Measurements from ENCODE around the gene AHSP.
"Not testable (repeated sequence)": the region's sequence is repeated elsewhere in the genome, so short reads cannot be mapped to it uniquely, and the experiment has no call there.

Gene AHSP

GRCh38 chr16:31532120-31532519 lies 4.4 kb downstream of the AHSP start:
- no peak for DNase-seq

GRCh38 chr16:31532896-31533295 lies 5.2 kb downstream of the AHSP start:
- DNase-seq, result no peak

GRCh38 chr16:31535737-31536136 lies 8.0 kb downstream of the AHSP start:
- DNase-seq, result no peak

GRCh38 chr16:31536804-31537361 lies 9.2 kb downstream of the AHSP start:
- no peak for DNase-seq

GRCh38 chr16:31537362-31538242 lies 9.9 kb downstream of the AHSP start:
- DNase-seq, result peak; percentile 44

- not testable (repeated sequence) for DNase-seq
Measured at GRCh38 chr16:31538243-31538598, 10.5 kb downstream of the AHSP start.

DNA sequence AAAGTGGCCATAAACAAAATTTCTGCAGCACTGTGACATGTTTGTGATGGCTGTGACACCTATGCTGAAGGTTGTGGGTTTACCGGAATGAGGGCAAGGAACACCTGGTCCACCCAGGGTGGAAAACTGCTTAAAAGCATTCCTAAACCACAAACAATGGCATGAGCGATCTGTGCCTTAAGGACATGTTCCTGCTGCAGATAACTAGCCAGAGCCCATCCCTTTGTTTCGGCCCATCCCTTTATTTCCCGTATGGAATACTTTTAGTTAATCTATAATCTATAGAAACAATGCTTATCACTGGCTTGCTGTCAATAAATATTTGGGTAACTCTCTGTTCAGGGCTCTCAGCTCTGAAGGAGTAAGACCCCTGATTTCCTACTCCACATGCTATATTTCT lies 12.1 kb downstream of the AHSP start:
- not testable (repeated sequence) for DNase-seq

DNA sequence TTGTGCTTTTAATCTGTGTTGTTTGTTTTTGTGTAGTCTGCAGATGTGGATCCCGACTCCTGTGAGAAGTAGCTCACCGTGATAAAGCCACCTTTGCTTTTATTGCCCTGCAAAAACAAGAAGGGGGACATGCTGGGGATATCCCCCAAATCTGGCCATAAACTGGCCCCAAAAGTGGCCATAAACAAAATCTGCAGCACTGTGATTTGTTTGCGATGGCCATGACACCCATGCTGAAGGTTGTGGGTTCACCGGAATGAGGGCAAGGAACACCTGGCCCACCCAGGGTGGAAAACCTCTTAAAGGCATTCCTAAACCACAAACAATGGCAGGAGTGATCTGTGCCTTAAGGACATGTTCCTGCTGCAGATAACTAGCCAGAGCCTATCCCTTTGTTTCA lies 15.1 kb downstream of the AHSP start:
- no peak for DNase-seq

DNA sequence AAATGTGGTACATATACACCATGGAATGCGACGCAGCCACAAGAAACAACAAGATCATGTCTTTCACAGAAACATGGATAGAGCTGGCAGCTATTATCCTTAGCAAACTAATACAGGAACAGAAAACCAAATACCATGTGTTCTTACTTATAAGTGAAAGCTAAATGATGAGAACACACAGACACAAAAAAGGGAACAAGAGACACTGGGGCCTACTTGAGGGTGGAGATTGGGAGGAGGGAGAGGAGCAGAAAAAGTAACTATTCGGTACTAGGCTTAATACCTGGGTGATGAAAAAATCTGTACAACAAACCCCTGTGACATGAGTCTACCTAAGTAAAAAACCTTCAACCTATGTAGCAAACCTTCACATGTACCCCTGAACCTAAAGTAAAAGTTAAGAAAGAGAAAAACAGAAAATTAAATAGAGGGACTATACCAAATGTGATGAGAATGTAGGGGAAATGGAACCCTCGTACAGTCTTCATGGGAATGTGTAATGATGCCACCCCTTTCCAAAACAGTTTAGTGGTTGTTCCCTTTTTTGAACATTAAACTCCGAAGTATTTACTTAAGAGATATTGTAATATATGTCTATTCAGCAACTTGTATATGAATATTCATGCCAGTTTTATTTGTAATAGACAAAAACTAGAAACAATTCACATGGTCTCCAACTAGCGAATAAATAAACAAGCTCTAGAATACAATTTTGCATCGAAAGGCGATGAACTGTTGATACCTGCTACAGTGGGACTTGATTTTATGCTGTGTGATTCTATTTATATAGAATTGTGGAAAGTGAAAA lies 33.9 kb downstream of the AHSP start:
- DNase-seq, result no peak

- DNase-seq, result peak; percentile 41
Measured at GRCh38 chr16:31568577-31569359, 41.1 kb downstream of the AHSP start.

DNA sequence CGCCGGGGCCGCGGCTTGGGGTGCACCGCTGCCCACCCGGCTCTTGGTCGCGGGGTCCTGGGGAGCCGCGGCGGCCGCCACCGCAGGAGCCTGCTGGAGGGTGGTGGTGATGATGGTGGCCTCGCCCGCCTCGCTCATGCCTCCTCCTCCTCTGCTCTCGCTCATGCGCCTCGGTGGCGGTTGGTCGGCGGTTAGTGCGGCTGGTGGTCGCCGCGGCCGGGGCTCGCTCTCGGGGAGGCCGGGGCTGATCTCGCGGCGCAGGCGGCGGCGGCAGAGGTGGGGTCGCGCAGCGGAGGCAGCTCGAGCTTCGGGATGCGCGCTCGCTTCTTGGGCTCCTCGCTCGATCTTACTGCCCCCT lies 41.6 kb downstream of the AHSP start:
- DNase-seq, result no peak

- no peak for DNase-seq
Measured at GRCh38 chr16:31572821-31573220, 45.1 kb downstream of the AHSP start.

DNA sequence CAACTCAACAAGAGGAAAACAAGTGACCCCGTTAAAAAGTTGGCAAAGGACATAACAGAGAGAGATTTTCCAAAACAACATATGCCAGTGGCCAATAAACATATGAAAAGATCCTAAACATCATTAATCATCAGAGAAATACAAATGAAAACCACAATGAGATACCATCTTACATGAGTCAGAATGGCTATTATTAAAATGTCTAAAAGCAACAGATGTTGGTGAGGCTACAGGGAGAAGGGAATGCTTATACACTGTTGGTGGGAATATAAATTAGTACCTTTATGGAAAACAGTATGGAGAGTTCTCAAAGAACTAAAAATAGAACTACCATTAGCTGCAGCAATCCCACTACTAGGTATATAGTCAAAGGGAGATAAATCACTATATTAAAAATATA lies 46.5 kb downstream of the AHSP start:
- not testable (repeated sequence) for DNase-seq

DNA sequence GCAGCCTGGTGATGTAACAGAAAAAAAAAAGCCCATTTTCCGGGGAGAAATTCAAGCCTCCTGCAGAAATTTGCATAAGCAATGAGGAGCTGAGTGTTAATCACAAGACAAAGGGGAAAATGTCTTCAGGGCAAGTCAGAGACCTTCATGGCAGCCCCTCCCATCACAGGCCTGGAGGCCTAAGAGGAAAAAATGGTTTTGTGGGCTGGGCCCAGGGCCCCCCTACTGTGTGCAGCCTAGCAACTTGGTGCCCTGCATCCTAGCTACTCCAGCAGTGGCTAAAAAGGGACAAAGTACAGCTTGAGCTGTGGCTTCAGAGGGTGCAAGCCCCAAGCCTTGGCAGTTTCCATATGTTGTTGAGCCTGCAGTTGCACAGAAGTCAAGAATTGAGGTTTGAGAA lies 49.7 kb downstream of the AHSP start:
- DNase-seq, result no peak
